HL-60/S4 (cell line): ENCODE results near the gene TMEM198.

ENCODE experiments used
- in situ Hi-C: fragments of 300-500 bp; cut with MboI; formaldehyde crosslinking; loops from 2 replicates; pipeline ENCODE4 v1.14.3; 2022; ENCODE audit warnings: low sequenced_read_pairs

TMEM198 gene

DNA sequence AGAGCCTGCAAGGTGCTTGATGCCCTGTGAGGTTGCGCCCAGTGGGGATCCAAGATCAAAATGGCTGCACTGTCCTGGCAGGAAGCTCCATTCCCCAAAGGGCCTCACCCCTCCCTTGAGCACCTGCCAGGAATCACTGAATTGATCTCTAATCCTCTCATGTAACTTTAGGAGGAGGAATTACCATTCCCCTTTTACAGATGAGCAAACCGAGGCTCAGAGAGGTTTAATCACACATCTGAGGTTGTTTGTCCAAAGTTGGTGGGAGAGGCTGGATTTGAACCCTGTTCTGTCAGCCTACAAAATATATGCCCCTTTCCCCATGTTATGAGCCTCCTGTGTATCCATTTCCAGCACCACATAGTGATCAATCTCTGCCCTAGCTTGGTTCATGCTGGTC lies 19.0 kb upstream of the TMEM198 start:
- in situ Hi-C loops, result no loop called here

DNA sequence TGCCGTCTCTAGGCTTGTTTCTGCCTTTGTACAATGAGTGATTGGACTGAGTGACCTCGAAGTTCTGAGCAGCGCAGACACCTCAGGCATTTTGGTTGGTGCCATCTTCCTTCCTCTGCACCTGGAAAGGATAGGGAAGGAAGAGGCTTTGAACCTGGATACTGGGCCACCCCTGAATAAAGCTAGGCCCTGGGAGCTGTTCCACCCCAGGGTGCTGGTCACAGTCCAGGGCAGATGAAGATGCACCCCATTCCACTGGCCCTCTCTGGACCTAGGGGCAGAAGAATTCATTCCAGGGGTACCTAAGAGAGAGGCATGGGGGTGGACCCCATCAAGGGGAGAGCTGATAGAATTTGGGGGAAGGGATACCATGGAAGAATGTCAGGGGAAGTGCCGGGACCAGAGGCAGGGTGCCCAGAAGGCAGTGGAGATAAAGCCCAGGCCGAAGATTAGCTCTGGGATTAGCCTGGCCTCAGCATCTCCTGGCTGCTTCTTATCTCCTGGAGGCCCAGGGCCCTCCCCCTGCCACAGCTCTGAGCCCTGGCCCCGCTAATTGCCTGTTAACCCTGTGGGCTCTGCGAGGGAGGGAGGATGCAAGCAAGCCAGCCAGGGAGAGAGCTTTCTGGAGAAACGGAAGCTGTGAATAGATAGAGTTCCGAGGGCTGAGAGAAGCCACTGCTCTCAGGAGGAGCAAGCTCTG lies 18.1 kb upstream of the TMEM198 start:
- in situ Hi-C loops, result no loop called here

DNA sequence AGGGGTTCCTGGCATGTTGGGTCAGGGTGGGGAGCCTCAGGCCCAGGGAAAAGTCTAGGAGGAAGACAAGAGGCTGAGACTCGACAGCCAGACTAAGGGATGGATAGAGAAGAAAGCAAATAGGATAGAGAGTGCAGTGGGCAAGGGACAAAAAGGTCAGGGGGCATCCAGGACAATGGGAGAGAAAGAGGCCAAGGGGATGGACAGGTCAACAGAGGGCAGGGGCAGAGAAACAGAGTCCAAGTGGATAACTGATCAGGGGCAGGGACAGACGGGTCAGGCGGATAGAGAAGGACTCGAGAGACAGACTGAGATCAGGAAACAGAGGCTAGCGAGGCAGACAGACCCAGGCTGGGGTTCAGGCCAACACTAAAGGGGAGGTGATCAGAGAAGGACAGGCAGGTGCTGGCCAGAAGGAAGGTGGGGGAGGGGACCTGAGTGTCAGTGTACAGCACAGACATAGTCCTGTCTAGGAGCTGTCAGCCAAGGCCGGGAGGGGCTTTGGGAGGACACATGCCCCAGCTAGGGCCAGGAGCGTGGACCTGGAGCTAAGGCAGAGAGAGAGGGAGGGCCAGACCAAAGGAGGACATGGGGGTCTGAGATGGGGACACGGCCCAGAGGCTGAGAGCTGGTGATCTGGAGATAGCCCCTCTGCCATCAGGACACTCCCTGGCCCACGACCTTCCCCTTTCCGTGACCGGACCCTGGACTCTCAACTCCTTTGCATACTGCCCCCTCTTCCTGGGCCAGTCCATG lies 17.3 kb upstream of the TMEM198 start:
- in situ Hi-C loops, result no loop called here

DNA sequence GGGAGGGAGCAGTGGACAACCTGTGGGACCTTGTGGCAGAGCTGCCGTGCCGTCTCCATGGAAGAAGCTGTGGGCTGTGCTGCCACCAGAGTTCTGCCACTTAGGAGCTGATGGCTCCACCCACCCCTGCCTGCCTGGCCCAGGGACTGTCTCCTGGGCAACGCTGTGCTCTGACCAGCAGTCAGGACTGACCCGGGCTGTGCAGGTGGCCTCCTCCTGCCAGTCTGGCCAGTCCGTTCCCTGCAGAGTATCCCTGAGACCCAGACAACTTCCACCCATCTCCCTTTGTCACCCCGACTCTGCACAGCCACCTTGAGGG lies 16.8 kb upstream of the TMEM198 start:
- in situ Hi-C loops, result no loop called here

DNA sequence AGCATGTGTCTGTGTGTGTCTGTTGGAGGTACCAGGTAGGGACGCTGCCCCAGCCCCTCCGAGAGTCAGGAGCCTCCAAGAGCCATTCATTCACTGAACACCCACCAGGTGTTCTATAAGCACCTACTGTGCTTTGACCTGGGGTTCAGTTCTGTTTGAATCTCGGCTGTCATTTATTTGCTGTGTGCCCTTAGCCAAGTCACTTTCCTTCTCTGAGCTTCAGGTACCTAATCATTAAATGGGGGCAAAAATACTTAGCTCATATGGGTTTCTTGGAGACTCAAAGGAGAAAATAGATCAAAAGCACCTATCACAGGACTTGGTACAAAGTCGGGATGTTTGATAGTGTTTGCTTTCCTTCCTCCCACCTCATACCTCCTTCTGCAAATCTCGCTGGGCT lies 16.4 kb upstream of the TMEM198 start:
- in situ Hi-C loops, result no loop called here

DNA sequence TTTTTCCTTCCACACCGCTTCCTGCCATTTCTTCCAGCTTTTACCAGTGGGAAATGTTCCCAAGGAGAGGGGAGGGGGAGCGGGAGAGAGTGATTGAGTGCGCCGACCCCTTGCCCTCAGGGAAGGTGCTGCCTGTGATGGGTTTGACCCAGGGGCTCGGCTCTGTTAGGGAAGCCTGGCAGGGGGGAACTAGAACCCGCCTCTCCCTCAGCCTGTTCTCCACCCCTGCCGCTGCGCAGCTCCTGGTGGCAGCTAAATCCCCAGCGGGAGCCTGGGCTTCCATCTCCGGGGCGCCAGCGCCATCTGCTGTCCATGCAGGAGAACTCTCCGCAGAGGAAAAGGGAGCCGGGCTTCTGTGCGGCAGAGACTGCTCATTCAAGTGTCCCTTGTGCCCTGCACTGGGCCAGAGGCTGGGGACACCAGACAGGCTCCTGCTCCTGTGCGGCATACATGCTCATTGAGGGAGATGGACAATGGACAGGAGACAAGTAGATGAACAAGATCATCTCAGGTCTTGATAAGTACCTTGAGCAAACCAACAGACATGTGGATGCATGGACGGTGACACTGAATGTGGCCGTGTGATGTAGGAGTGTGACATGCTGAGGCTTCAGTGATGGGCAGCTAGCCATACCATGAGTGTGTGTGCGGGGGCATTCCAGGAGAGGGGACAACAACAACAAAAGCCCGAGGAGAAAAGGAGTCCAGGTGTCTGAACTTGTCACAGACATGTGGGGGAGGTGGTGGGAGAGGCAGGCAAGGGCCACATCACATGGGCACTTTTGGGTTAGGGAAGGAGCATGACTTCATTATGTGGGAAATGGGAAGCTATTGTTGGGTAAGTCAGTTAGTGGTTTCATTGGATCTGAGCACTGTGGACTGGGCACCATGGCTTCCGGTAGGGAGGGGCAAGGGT lies 13.5 kb upstream of the TMEM198 start:
- in situ Hi-C loops, result loop anchor here (5.0 to 10.0 kb wide), 2 partner anchors 114 to 133 kb away; no protein-coding TSS in a partner anchor

DNA sequence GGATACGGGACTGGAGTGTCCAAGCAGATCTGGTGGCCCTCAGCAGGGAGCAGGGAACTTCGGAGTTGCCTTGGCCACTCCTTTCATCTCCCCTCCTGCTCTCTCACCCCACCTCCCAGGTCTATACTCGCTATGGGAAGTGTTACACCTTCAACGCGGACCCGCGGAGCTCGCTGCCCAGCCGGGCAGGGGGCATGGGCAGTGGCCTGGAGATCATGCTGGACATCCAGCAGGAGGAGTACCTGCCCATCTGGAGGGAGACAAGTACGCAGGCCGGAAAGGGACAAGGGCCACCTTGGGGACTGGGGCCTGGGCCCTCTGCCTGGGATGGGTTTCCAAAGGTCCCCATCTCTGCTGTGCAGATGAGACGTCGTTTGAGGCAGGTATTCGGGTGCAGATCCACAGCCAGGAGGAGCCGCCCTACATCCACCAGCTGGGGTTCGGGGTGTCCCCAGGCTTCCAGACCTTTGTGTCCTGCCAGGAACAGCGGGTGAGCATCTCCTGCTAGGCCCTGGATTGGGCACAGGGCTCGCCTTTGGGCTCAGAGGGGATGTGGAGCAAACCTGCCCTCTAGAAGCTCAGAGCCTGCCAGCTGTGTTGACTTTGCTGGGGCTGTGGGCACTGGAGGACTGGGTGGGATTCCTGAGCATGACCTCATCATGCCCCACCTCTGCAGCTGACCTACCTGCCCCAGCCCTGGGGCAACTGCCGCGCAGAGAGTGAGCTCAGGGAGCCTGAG lies 12.0 kb upstream of the TMEM198 start:
- in situ Hi-C loops, result loop anchor here (5.0 to 10.0 kb wide), 2 partner anchors 113 to 135 kb away; no protein-coding TSS in a partner anchor

DNA sequence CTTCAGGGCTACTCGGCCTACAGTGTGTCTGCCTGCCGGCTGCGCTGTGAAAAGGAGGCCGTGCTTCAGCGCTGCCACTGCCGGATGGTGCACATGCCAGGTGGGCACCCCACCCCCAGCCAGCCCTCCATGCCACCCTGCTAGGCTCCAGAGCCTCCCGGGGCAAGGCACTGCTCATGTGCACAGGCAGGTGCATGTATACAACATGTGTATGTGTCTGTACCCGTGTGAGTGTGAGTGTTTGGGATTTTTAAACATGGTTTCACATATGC lies 11.5 kb upstream of the TMEM198 start:
- in situ Hi-C loops, result loop anchor here (5.0 to 10.0 kb wide), 2 partner anchors 112 to 135 kb away; no protein-coding TSS in a partner anchor

DNA sequence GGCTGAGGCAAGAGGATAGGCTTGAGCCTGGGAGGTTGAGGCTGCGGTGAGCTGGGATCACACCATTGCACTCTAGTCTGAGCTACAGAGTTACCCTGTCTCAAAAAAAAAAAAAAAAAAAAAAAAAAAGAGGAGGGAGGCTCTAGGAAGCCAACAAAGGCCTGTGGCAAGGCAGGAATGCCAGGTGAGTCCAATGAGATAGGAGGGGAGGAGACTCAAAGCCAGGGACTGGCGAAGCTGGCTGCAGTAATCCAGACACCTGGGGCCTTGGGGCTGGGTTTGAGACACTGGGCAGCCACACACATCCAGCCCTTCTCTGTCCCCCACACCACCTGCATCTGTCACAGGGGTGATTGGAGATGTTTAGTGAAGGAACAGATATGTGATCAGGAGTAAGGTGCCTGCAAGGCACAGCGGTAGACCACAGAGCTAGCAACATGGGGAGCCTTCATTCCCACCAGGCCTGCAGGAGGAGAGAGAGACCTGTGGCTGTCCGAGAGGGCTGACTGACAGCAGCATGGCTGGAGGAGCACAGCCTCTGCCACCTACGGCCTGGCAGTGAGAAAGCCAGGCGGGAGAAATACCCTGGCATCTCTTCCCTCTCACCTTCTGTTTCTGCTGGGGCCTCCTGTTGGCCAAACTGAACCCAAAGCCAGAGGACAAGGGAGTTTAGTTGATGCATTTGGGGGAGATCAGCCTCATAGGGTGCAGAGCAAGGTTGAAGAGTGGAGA lies 9.7 kb upstream of the TMEM198 start:
- in situ Hi-C loops, result loop anchor here (5.0 to 10.0 kb wide), 2 partner anchors 111 to 137 kb away; no protein-coding TSS in a partner anchor

DNA sequence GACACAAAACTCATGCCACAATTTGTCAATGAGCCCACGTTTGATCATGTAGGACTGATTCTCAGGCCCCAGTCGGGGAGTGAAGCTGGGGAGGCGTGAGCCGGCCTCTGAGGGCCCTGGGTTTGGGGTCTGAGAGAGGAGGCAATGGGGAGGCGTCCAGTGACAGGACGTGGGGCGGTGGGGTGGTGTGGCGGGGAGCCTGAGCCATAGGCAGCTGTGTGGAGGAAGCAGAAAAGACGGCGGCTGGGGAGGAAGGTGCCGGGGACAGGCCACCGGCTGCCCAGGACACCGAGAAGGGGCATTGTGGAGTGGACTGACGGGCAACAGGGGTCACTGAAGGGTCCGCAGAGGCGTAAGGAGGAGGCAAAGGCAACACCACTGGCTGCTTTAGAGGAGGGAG lies 7.4 kb upstream of the TMEM198 start:
- in situ Hi-C loops, result loop anchor here (10.0 kb wide), 1 partner anchor 108 kb away; no protein-coding TSS in a partner anchor

DNA sequence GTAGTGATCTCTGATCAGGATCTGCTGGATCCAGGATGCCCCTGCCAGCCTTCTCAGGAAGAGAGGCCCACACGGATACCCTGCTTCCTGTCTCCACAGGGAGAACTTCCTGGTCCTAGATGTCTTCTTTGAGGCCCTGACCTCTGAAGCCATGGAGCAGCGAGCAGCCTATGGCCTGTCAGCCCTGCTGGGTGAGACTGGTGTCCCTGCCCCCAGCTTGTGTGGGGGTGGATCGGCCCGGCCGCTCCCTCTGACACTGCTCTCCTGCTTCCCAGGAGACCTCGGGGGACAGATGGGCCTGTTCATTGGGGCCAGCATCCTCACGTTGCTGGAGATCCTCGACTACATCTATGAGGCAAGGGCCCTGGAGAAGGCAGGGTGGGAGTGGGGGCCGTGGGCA lies 6.9 kb upstream of the TMEM198 start:
- in situ Hi-C loops, result loop anchor here (10.0 kb wide), 1 partner anchor 108 kb away; no protein-coding TSS in a partner anchor

DNA sequence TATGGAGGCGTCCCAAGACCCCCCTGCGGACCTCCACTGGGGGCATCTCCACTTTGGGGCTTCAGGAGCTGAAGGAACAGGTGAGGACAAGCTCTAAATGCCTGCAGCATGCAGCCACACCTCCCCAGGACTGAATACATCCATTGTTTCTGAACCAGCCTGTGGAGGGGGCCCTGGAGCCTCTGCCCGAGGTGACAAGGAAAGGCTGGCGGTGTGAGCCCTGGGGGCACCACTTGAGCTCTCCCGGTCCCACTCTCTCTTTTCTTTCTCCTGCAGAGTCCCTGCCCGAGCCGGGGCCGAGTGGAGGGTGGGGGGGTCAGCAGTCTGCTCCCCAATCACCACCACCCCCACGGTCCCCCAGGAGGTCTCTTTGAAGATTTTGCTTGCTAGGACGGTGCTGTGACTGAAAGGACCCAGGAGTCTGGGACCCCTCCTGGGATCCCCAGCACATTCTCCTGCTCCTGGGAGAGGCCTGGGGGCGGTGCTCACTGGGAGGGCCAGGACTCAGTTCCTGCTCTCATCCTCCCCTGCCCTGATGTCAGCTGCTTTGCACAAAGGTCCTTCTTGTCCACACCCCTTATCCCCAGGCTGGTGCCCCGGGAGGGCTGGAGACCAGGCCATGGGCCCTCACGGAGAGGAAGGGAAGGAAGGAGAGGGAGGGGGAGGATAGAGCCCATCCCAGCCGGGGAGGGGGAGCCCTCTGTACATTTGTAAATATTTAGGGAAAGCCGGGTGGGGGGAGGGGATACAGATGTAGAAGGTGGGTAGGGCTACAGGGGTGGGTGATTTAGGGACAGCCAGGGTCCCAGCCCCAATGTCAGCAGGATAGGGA lies 6.0 kb upstream of the TMEM198 start:
- in situ Hi-C loops, result loop anchor here (10.0 kb wide), 1 partner anchor 107 kb away; no protein-coding TSS in a partner anchor

DNA sequence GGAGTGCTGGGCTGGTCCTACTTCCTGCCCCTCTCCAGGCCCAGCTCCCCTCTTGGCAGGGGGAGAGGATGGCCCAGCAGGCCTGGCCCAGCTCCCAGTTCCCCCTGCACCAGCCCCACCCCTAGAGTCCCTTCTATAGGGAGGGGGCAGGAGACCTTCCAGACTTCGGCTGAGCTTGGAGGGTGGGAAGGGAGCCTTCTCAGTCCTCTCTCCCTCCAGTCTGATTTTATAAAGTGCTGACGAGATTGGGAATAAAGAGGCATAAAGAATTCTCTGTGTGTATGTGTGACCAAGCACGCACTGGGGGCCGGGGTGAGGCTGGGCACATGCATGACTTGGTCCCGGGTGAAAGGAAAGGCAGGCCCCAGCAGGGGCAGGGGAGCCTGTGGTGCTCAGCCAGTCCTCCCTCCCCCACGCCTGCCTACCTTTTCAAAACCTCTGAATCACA lies 5.3 kb upstream of the TMEM198 start:
- in situ Hi-C loops, result loop anchor here (10.0 kb wide), 1 partner anchor 106 kb away; no protein-coding TSS in a partner anchor

DNA sequence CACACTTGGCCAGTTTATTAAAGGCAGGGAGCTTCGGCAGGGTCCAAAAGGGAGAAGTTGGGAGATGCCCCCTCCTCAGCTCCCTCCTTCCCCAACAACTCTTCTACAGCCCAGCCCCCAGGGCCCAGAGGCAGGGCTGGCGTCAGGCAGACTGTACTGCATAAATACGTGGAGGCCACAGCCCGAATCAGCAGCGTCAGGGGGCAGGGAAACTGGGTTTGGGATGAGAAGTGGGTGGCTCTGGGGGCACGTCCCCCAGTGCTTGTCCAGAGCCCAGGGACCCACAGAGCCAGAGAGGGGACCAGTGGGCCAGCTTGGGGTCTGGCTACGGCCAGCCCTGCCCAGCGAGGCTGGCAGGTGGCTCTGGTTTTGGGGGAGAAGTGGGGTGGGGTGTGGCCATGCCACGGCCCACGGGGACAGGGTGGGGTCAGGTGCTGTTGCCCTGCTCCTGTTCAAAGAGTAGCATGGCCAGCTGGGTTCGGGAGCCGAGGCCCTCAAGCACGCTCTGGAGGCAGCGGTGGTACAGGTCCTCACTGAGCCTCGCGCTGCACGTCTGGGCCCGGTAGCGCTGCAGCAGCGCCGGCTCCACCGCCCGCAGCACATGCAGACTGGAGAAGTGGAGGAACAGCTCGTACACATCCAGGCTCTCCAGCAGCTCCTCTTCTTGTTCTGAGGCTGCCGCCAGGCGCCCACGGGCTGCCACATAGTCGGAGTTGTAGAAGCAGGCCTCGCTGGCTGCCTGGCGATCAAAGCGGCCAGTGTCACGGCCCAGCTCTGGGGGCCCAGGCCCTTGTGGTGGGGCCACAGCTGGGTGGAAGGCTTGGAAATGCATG lies 4.7 kb upstream of the TMEM198 start:
- in situ Hi-C loops, result loop anchor here (10.0 kb wide), 1 partner anchor 106 kb away; no protein-coding TSS in a partner anchor

DNA sequence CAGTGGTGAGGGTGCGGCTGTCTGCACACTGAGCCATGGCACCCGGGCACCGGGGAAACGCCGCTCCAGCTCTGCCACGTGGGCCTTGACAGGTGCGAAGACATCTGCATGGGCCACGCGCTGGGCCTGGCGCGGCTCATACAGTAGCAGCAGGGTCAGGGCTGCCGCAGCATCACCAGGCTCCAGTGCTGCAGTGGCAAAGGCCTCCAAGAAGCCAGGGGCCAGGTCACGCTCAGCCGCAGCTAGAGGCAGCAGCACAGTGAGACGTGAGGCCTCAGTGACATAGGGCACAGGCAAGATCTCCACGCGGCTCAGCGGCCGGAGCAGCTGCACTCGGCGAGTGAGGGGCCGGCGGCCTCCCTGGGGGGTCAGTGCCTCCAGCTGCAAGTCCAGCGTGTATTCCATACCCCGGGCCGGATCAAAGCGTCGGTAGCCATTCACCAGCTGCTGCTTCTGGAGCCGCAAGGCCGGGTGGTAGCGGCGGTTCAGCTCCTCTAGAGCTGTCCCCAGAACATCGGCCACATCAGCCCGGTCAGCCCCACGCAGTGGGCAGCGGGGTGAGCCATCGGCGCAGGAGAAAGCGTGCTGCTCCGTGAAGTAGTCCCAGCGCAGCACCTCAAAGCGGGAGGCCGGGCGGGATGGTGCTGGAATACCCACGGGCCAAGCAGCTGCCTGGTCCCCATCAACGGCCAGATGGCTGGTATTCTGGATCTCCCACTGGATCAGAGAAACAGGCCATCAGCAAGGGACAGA lies 3.7 kb upstream of the TMEM198 start:
- in situ Hi-C loops, result loop anchor here (10.0 kb wide), 1 partner anchor 105 kb away; no protein-coding TSS in a partner anchor

DNA sequence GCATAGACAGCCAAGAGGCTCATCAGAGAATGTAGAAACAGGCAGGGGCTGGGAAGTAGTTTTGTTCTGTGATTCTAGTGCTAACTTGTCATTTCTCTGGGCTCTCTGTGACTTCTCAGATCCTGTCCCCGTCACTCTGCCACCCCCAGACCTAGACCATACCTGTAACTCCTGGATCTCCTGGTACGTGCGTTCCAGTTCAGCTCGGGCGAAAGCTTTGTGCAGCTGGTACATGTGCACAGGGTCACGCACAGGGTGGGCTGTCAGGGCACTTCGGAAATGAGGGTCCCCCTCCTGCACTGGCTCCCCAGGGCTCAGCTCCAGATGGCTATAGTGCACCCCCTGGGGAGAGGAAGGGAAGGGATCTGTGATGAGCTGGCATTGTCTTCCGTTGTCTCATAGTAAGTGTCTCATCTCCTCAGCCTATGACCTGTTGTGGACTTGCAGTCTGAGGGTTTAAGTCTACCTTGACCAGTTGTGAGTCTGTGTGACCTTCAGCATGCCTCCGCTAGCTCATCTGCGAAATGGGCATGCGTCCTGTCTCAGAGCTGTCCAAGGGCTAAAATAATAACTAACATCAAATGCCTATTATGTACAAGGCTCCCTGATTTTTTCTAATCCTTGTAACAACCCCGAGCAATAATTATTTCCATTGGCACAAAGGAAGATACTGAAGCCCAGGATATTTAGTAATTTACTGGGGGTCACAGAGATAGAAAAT lies 2.9 kb upstream of the TMEM198 start:
- in situ Hi-C loops, result no loop called here
